WTC11 (cell line): ENCODE results near the gene DOCK1. TPM values are rescaled to one million over a fixed set of nuclear protein-coding genes. Genes with fewer than 3 reads are reported as not detected.

Experiments
- ATAC-seq: fragments of 200-7000 bp; cut with Tn5 transposase; 2 replicates; pipeline ENCODE4 v1.10.0; 2021; ENCODE audit warnings: mild to moderate bottlenecking, moderate library complexity
- CTCF ChIA-PET: fragments of 300-600 bp; sonication (Branson Sonifier 250); formaldehyde crosslinking; loops from one replicate; lab custom pipeline; 2021; ENCODE audit warnings: antibody characterized with exemption; lab: Charles Lee
- POLR2A ChIA-PET: fragments of 350-600 bp; sonication (Branson Sonifier 250); formaldehyde crosslinking; loops from one replicate; lab custom pipeline; 2021; ENCODE audit warnings: antibody characterized with exemption; lab: Charles Lee
- DNase-seq: peaks from one replicate; pipeline ENCODE4 v3.0.0; 2021; ENCODE audit warnings: low spot score
- H3K27ac Mint-ChIP-seq: 2 replicates; pipeline ENCODE4 v1.8.0; 2021; ENCODE audit warnings: mixed read lengths
- H3K27me3 Mint-ChIP-seq: 2 replicates; pipeline ENCODE4 v1.8.0; 2021; ENCODE audit warnings: low read depth, mild to moderate bottlenecking, moderate library complexity, mixed read lengths
- H3K36me3 Mint-ChIP-seq: 2 replicates; pipeline ENCODE4 v1.8.0; 2021; ENCODE audit warnings: mixed read lengths
- H3K4me1 Mint-ChIP-seq: 2 replicates; pipeline ENCODE4 v1.8.0; 2022; ENCODE audit warnings: mixed read lengths
- H3K4me3 Mint-ChIP-seq: 2 replicates; pipeline ENCODE4 v1.8.0; 2021; ENCODE audit warnings: mild to moderate bottlenecking, moderate library complexity, mixed read lengths
- H3K9me3 Mint-ChIP-seq: 2 replicates; pipeline ENCODE4 v1.8.0; 2021; ENCODE audit warnings: mixed read lengths
- CREB1 ChIP-seq: sonication (generic); formaldehyde crosslinking; IDR thresholded peaks from 2 replicates; pipeline ENCODE4 v1.8.0; 2023; ENCODE audit warnings: mild to moderate bottlenecking, missing genetic modification reagents
- CREM ChIP-seq: sonication (generic); formaldehyde crosslinking; IDR thresholded peaks from 2 replicates; pipeline ENCODE4 v1.8.1; 2022; ENCODE audit warnings: mild to moderate bottlenecking, missing genetic modification reagents, moderate library complexity
- ELF4 ChIP-seq: sonication (generic); formaldehyde crosslinking; IDR thresholded peaks from 2 replicates; pipeline ENCODE4 v1.8.1; 2022; ENCODE audit warnings: low read depth, mild to moderate bottlenecking, moderate library complexity, missing genetic modification reagents
- GABPB1 ChIP-seq: sonication (generic); formaldehyde crosslinking; IDR thresholded peaks from 2 replicates; pipeline ENCODE4 v1.8.1; 2023; ENCODE audit warnings: mild to moderate bottlenecking, missing genetic modification reagents
- HMGA2 ChIP-seq: fragments of 250-450 bp; sonication (Bioruptor Pico); IDR thresholded peaks from 2 replicates; pipeline ENCODE4 v1.4.0; 2021; ENCODE audit warnings: mild to moderate bottlenecking, moderate library complexity
- NR1H2 ChIP-seq: sonication (generic); formaldehyde crosslinking; IDR thresholded peaks from 2 replicates; pipeline ENCODE4 v1.9.0; 2021; ENCODE audit warnings: mild to moderate bottlenecking, moderate library complexity, missing genetic modification reagents
- OVOL2 ChIP-seq: fragments of 250-450 bp; sonication (Bioruptor Pico); IDR thresholded peaks from 2 replicates; pipeline ENCODE4 v1.9.0; 2021; ENCODE audit warnings: mild to moderate bottlenecking, borderline replicate concordance
- SMAD4 ChIP-seq: sonication (generic); formaldehyde crosslinking; IDR thresholded peaks from 2 replicates; pipeline ENCODE4 v1.8.0; 2022; ENCODE audit warnings: mild to moderate bottlenecking, missing genetic modification reagents
- ZNF232 ChIP-seq: sonication (generic); formaldehyde crosslinking; IDR thresholded peaks from 2 replicates; pipeline ENCODE4 v1.8.0; 2022; ENCODE audit warnings: mild to moderate bottlenecking, missing genetic modification reagents
- ZNF263 ChIP-seq: sonication (generic); formaldehyde crosslinking; IDR thresholded peaks from 2 replicates; pipeline ENCODE4 v1.8.1; 2022; ENCODE audit warnings: low read depth, mild to moderate bottlenecking, moderate library complexity, missing genetic modification reagents
- total RNA-seq: library from RNA; stranded (reverse); gene quantifications from 3 replicates; pipeline ENCODE4 v1.2.3, GENCODE V29; 2021
- TF ChIP-seq, protein P1 (sequence below): sonication (generic); formaldehyde crosslinking; conservative IDR thresholded peaks from 2 replicates; pipeline ENCODE4 v1.8.1; 2023; ENCODE audit warnings: mild to moderate bottlenecking, low read depth, missing genetic modification reagents, moderate library complexity
- TF ChIP-seq, protein P2 (sequence below): fragments of 250-450 bp; sonication (Bioruptor Pico); IDR thresholded peaks from 2 replicates; pipeline ENCODE4 v2.1.2; 2022; ENCODE audit warnings: mild to moderate bottlenecking, moderate library complexity
- TF ChIP-seq, protein P3 (sequence below): sonication (generic); formaldehyde crosslinking; IDR thresholded peaks from 2 replicates; pipeline ENCODE4 v1.8.0; 2023; ENCODE audit warnings: missing genetic modification reagents
- TF ChIP-seq, protein P4 (sequence below): fragments of 250-450 bp; sonication (Bioruptor Pico); IDR thresholded peaks from 2 replicates; pipeline ENCODE4 v1.9.0; 2021; ENCODE audit warnings: moderate library complexity, mild to moderate bottlenecking, inconsistent platforms, borderline replicate concordance
- TF ChIP-seq, protein P5 (sequence below): sonication (generic); formaldehyde crosslinking; IDR thresholded peaks from 2 replicates; pipeline ENCODE4 v1.8.1; 2022; ENCODE audit warnings: missing genetic modification reagents, borderline replicate concordance
- TF ChIP-seq, protein P6 (sequence below): sonication (generic); formaldehyde crosslinking; IDR thresholded peaks from 2 replicates; pipeline ENCODE4 v1.8.0; 2023; ENCODE audit warnings: mild to moderate bottlenecking, missing genetic modification reagents
- TF ChIP-seq, protein P7 (sequence below): sonication (generic); formaldehyde crosslinking; IDR thresholded peaks from 2 replicates; pipeline ENCODE4 v1.8.1; 2023; ENCODE audit warnings: mild to moderate bottlenecking, missing genetic modification reagents
- TF ChIP-seq, protein P8 (sequence below): fragments of 250-450 bp; sonication (Bioruptor Pico); IDR thresholded peaks from 2 replicates; pipeline ENCODE4 v1.9.0; 2021; ENCODE audit warnings: mild to moderate bottlenecking
- TF ChIP-seq, protein P9 (sequence below): fragments of 250-450 bp; sonication (Bioruptor Pico); IDR thresholded peaks from 2 replicates; pipeline ENCODE4 v1.8.0; 2021; ENCODE audit warnings: mild to moderate bottlenecking
- TF ChIP-seq, protein P10 (sequence below): fragments of 250-450 bp; sonication (Bioruptor Pico); IDR thresholded peaks from 2 replicates; pipeline ENCODE4 v1.9.0; 2021; ENCODE audit warnings: mild to moderate bottlenecking

DOCK1 gene
- total RNA-seq, 1 experiment from 2014 or later: 52.1 TPM

DNA sequence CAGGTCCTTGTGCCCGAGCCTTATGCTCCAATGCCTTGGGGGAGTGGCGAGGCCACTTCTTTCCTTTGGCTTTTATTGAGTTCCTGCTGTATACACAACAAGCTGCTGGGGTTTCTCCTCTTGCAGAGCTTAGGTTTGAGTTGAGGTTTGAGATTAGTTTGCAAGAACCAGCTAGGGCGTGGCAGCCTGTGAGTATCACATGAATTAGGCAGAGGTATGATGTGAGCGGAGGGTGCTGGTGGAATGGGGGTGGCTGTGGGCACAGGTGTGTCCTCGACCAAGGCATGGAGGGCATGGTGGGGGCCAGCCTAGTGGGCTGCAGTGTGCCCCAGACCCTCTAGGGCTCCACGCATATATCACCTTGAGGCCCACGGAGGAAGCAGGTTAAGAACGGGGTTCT lies 123.3 kb downstream of the DOCK1 start (continued):
- TF ChIP-seq, protein P1, sequence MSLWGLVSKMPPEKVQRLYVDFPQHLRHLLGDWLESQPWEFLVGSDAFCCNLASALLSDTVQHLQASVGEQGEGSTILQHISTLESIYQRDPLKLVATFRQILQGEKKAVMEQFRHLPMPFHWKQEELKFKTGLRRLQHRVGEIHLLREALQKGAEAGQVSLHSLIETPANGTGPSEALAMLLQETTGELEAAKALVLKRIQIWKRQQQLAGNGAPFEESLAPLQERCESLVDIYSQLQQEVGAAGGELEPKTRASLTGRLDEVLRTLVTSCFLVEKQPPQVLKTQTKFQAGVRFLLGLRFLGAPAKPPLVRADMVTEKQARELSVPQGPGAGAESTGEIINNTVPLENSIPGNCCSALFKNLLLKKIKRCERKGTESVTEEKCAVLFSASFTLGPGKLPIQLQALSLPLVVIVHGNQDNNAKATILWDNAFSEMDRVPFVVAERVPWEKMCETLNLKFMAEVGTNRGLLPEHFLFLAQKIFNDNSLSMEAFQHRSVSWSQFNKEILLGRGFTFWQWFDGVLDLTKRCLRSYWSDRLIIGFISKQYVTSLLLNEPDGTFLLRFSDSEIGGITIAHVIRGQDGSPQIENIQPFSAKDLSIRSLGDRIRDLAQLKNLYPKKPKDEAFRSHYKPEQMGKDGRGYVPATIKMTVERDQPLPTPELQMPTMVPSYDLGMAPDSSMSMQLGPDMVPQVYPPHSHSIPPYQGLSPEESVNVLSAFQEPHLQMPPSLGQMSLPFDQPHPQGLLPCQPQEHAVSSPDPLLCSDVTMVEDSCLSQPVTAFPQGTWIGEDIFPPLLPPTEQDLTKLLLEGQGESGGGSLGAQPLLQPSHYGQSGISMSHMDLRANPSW (CRISPR knock-in tag): no peak
- TF ChIP-seq CREM (CRISPR knock-in tag) (no peak), HMGA2 (CRISPR knock-in tag) (no peak)
- TF ChIP-seq, protein P2, sequence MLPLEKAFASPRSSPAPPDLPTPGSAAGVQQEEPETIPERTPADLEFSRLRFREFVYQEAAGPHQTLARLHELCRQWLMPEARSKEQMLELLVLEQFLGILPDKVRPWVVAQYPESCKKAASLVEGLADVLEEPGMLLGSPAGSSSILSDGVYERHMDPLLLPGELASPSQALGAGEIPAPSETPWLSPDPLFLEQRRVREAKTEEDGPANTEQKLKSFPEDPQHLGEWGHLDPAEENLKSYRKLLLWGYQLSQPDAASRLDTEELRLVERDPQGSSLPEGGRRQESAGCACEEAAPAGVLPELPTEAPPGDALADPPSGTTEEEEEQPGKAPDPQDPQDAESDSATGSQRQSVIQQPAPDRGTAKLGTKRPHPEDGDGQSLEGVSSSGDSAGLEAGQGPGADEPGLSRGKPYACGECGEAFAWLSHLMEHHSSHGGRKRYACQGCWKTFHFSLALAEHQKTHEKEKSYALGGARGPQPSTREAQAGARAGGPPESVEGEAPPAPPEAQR: no peak
- TF ChIP-seq, all 79 proteins: peak for 0

DNA sequence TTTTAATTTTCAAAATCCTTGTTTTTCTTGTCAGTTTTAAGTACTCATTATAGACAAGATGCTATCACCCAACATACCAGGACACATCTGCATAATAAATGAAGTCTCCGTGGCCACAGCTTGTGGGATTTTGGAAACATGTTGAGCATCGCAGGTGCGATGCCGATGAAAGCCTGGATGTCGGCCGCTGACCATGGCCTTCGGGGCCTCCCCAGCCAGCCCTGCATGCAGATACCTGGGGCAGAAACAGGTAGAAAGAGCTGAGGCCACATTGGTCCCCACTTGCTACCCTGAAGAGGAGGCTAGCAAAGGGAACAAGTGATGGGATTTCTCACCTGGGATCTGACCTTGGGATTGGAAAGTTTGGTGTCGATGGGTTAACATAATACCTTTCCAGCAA lies 123.8 kb downstream of the DOCK1 start:
- H3K27ac Mint-ChIP-seq: no peak overlapping the region
- no peaks in the 10 kb centered on the region for H3K4me1 Mint-ChIP-seq
- no peak overlapping the region for H3K4me3 Mint-ChIP-seq
- H3K27me3 Mint-ChIP-seq: no peaks in the 10 kb centered on the region
- no peaks in the 10 kb centered on the region for H3K9me3 Mint-ChIP-seq
- no peak for ATAC-seq
- ChIA-PET POLR2A (no interaction called here), CTCF (no interaction called here)
- H3K36me3 Mint-ChIP-seq: peaks cover 78% of the 10 kb centered on the region
- no peak for DNase-seq
- TF ChIP-seq CREB1 (CRISPR knock-in tag) (no peak), ELF4 (CRISPR knock-in tag) (no peak), GABPB1 (CRISPR knock-in tag) (no peak), NR1H2 (CRISPR knock-in tag) (no peak), ZNF232 (CRISPR knock-in tag) (no peak), SMAD4 (CRISPR knock-in tag) (no peak), OVOL2 (no peak), ZNF263 (no peak)
- TF ChIP-seq, protein P3, sequence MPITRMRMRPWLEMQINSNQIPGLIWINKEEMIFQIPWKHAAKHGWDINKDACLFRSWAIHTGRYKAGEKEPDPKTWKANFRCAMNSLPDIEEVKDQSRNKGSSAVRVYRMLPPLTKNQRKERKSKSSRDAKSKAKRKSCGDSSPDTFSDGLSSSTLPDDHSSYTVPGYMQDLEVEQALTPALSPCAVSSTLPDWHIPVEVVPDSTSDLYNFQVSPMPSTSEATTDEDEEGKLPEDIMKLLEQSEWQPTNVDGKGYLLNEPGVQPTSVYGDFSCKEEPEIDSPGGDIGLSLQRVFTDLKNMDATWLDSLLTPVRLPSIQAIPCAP (CRISPR knock-in tag): no peak
- TF ChIP-seq, protein P4, sequence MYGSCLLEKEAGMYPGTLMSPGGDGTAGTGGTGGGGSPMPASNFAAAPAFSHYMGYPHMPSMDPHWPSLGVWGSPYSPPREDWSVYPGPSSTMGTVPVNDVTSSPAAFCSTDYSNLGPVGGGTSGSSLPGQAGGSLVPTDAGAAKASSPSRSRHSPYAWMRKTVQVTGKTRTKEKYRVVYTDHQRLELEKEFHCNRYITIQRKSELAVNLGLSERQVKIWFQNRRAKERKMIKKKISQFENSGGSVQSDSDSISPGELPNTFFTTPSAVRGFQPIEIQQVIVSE (CRISPR knock-in tag): no peak
- TF ChIP-seq, protein P5, sequence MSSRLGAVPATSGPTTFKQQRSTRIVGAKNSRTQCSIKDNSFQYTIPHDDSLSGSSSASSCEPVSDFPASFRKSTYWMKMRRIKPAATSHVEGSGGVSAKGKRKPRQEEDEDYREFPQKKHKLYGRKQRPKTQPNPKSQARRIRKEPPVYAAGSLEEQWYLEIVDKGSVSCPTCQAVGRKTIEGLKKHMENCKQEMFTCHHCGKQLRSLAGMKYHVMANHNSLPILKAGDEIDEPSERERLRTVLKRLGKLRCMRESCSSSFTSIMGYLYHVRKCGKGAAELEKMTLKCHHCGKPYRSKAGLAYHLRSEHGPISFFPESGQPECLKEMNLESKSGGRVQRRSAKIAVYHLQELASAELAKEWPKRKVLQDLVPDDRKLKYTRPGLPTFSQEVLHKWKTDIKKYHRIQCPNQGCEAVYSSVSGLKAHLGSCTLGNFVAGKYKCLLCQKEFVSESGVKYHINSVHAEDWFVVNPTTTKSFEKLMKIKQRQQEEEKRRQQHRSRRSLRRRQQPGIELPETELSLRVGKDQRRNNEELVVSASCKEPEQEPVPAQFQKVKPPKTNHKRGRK (CRISPR knock-in tag): no peak
- TF ChIP-seq, protein P6, sequence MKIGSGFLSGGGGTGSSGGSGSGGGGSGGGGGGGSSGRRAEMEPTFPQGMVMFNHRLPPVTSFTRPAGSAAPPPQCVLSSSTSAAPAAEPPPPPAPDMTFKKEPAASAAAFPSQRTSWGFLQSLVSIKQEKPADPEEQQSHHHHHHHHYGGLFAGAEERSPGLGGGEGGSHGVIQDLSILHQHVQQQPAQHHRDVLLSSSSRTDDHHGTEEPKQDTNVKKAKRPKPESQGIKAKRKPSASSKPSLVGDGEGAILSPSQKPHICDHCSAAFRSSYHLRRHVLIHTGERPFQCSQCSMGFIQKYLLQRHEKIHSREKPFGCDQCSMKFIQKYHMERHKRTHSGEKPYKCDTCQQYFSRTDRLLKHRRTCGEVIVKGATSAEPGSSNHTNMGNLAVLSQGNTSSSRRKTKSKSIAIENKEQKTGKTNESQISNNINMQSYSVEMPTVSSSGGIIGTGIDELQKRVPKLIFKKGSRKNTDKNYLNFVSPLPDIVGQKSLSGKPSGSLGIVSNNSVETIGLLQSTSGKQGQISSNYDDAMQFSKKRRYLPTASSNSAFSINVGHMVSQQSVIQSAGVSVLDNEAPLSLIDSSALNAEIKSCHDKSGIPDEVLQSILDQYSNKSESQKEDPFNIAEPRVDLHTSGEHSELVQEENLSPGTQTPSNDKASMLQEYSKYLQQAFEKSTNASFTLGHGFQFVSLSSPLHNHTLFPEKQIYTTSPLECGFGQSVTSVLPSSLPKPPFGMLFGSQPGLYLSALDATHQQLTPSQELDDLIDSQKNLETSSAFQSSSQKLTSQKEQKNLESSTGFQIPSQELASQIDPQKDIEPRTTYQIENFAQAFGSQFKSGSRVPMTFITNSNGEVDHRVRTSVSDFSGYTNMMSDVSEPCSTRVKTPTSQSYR (CRISPR knock-in tag): no peak
- TF ChIP-seq, protein P7, sequence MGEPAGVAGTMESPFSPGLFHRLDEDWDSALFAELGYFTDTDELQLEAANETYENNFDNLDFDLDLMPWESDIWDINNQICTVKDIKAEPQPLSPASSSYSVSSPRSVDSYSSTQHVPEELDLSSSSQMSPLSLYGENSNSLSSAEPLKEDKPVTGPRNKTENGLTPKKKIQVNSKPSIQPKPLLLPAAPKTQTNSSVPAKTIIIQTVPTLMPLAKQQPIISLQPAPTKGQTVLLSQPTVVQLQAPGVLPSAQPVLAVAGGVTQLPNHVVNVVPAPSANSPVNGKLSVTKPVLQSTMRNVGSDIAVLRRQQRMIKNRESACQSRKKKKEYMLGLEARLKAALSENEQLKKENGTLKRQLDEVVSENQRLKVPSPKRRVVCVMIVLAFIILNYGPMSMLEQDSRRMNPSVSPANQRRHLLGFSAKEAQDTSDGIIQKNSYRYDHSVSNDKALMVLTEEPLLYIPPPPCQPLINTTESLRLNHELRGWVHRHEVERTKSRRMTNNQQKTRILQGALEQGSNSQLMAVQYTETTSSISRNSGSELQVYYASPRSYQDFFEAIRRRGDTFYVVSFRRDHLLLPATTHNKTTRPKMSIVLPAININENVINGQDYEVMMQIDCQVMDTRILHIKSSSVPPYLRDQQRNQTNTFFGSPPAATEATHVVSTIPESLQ: no peak
- TF ChIP-seq, protein P8, sequence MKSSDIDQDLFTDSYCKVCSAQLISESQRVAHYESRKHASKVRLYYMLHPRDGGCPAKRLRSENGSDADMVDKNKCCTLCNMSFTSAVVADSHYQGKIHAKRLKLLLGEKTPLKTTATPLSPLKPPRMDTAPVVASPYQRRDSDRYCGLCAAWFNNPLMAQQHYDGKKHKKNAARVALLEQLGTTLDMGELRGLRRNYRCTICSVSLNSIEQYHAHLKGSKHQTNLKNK (CRISPR knock-in tag): no peak
- TF ChIP-seq, protein P9, sequence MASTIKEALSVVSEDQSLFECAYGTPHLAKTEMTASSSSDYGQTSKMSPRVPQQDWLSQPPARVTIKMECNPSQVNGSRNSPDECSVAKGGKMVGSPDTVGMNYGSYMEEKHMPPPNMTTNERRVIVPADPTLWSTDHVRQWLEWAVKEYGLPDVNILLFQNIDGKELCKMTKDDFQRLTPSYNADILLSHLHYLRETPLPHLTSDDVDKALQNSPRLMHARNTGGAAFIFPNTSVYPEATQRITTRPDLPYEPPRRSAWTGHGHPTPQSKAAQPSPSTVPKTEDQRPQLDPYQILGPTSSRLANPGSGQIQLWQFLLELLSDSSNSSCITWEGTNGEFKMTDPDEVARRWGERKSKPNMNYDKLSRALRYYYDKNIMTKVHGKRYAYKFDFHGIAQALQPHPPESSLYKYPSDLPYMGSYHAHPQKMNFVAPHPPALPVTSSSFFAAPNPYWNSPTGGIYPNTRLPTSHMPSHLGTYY (CRISPR knock-in tag): no peak
- TF ChIP-seq, protein P10, sequence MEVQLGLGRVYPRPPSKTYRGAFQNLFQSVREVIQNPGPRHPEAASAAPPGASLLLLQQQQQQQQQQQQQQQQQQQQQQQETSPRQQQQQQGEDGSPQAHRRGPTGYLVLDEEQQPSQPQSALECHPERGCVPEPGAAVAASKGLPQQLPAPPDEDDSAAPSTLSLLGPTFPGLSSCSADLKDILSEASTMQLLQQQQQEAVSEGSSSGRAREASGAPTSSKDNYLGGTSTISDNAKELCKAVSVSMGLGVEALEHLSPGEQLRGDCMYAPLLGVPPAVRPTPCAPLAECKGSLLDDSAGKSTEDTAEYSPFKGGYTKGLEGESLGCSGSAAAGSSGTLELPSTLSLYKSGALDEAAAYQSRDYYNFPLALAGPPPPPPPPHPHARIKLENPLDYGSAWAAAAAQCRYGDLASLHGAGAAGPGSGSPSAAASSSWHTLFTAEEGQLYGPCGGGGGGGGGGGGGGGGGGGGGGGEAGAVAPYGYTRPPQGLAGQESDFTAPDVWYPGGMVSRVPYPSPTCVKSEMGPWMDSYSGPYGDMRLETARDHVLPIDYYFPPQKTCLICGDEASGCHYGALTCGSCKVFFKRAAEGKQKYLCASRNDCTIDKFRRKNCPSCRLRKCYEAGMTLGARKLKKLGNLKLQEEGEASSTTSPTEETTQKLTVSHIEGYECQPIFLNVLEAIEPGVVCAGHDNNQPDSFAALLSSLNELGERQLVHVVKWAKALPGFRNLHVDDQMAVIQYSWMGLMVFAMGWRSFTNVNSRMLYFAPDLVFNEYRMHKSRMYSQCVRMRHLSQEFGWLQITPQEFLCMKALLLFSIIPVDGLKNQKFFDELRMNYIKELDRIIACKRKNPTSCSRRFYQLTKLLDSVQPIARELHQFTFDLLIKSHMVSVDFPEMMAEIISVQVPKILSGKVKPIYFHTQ (CRISPR knock-in tag): no peak
